A549 (cell line): Measurements from ENCODE around the gene GSC. TPM values are rescaled to one million over a fixed set of nuclear protein-coding genes. Genes with fewer than 3 reads are reported as not detected.

Source experiments
- ATAC-seq, 2 experiments: fragments of 200-7000 bp in 1 of 2; fragments of >200 bp in 1 of 2; cut with Nextera tagmentation in 1 of 2; cut with Tn5 transposase in 1 of 2; 3 replicates each; pipeline versions ENCODE4 v1.8.0 to v1.9.1; 2018 to 2020; ENCODE audit warnings: mild to moderate bottlenecking in 1 of 2, moderate library complexity in 1 of 2
- CTCF ChIA-PET: fragments of 300-600 bp; sonication (Branson Sonifier 250); formaldehyde crosslinking; extraction: SDS; loops from one replicate; lab custom pipeline; 2021; ENCODE audit warnings: antibody characterized with exemption, inconsistent platforms; lab: Yijun Ruan, JAX
- POLR2A ChIA-PET: fragments of 350-600 bp; formaldehyde crosslinking; extraction: SDS; loops from one replicate; lab custom pipeline; 2021; ENCODE audit warnings: antibody characterized with exemption, inconsistent platforms; lab: Yijun Ruan, JAX
- DNase-seq, 2 experiments: peaks; one replicate each; pipeline versions ENCODE4 v3.0.0 to v3.0.0-alpha.2; 2011 to 2016; ENCODE audit warnings: low read depth in 1 of 2, low spot score in 1 of 2
- FAIRE-seq: peaks from 2 replicates; lab custom pipeline; 2011; peaks lifted over from hg19 to GRCh38; lab: Jason Lieb, UNC
- H3K27ac ChIP-seq, 2 experiments: fragments of >200 bp; sonication (Bioruptor Twin); formaldehyde crosslinking; 3 replicates each; pipeline ENCODE4 v1.5.1; 2016 to 2017
- H3K4me1 ChIP-seq: fragments of >200 bp; sonication (Bioruptor Twin); formaldehyde crosslinking; 3 replicates; pipeline ENCODE4 v1.6.1; 2016
- H3K4me2 ChIP-seq: fragments of >200 bp; sonication (Bioruptor Twin); formaldehyde crosslinking; 3 replicates; pipeline ENCODE4 v1.6.1; 2016
- H3K4me3 ChIP-seq: fragments of >200 bp; sonication (Bioruptor Twin); formaldehyde crosslinking; 3 replicates; pipeline ENCODE4 v1.5.1; 2016
- H3K9me3 ChIP-seq: fragments of >200 bp; sonication (Bioruptor Twin); formaldehyde crosslinking; 3 replicates; pipeline ENCODE4 v1.6.1; 2016
- CBX2 ChIP-seq: fragments of 200-600 bp; sonication (generic); IDR thresholded peaks from 2 replicates; pipeline ENCODE4 v1.6.1; 2016; ENCODE audit warnings: low read depth, mild to moderate bottlenecking, borderline replicate concordance
- CEBPB ChIP-seq, 2 experiments: fragments of >200 bp in 1 of 2; sonication (Bioruptor Twin) in 1 of 2; formaldehyde crosslinking in 1 of 2; IDR thresholded peaks; 2 replicates each; pipeline ENCODE4 v1.6.1; 2012 to 2016
- E2F6 ChIP-seq: IDR thresholded peaks from 2 replicates; pipeline ENCODE4 v1.6.1; 2012; ENCODE audit warnings: low read depth, borderline replicate concordance
- ESRRA ChIP-seq: fragments of 150-350 bp; IDR thresholded peaks from 2 replicates; pipeline ENCODE4 v1.6.1; 2014; ENCODE audit warnings: mild to moderate bottlenecking, low read length, borderline replicate concordance
- FOXS1 ChIP-seq: fragments of 250-450 bp; sonication (Bioruptor Pico); IDR thresholded peaks from 2 replicates; pipeline ENCODE4 v1.5.0; 2020; ENCODE audit warnings: mild to moderate bottlenecking, moderate library complexity
- GATA3 ChIP-seq: IDR thresholded peaks from 2 replicates; pipeline ENCODE4 v1.6.1; 2012; ENCODE audit warnings: borderline replicate concordance
- HDAC2 ChIP-seq: fragments of 200-600 bp; sonication (generic); IDR thresholded peaks from 2 replicates; pipeline ENCODE4 v1.6.1; 2016
- HEYL ChIP-seq: fragments of 250-450 bp; sonication (Bioruptor Pico); IDR thresholded peaks from 2 replicates; pipeline ENCODE4 v1.8.0; 2021; ENCODE audit warnings: mild to moderate bottlenecking, moderate library complexity
- HMGXB4 ChIP-seq: fragments of 250-450 bp; sonication (Bioruptor Pico); IDR thresholded peaks from 2 replicates; pipeline ENCODE4 v1.5.0; 2021; ENCODE audit warnings: mild to moderate bottlenecking, moderate library complexity, borderline replicate concordance
- HOXA7 ChIP-seq: fragments of 250-450 bp; sonication (Bioruptor Pico); IDR thresholded peaks from 2 replicates; pipeline ENCODE4 v1.5.0; 2020; ENCODE audit warnings: mild to moderate bottlenecking, moderate library complexity
- HOXB13 ChIP-seq: fragments of 250-450 bp; sonication (Bioruptor Pico); IDR thresholded peaks from 2 replicates; pipeline ENCODE4 v1.5.0; 2020; ENCODE audit warnings: low read depth, mild to moderate bottlenecking, moderate library complexity
- HOXB5 ChIP-seq: fragments of 250-450 bp; sonication (Bioruptor Pico); IDR thresholded peaks from 2 replicates; pipeline ENCODE4 v1.5.0; 2020; ENCODE audit warnings: mild to moderate bottlenecking, moderate library complexity
- JUNB ChIP-seq: fragments of >200 bp; sonication (Bioruptor Twin); formaldehyde crosslinking; IDR thresholded peaks from 2 replicates; pipeline ENCODE4 v1.6.1; 2016
- MAZ ChIP-seq: fragments of 150-350 bp; IDR thresholded peaks from 2 replicates; pipeline ENCODE4 v1.6.1; 2014; ENCODE audit warnings: antibody characterized with exemption, low read depth, low read length, borderline replicate concordance
- POLR2AphosphoS2 ChIP-seq: conservative IDR thresholded peaks from 2 replicates; pipeline ENCODE4 v1.6.1; 2012; ENCODE audit warnings: low read length, improper control_type of control experiment, inconsistent platforms
- RAD21 ChIP-seq, 2 experiments: fragments of >200 bp in 1 of 2; sonication (Bioruptor Twin) in 1 of 2; formaldehyde crosslinking in 1 of 2; IDR thresholded peaks in 1 of 2; conservative IDR thresholded peaks in 1 of 2; 2 replicates in 1 of 2; 3 replicates in 1 of 2; pipeline ENCODE4 v1.6.1; 2012 to 2018; ENCODE audit warnings: inconsistent platforms in 1 of 2
- RARB ChIP-seq: fragments of 250-450 bp; sonication (Bioruptor Pico); IDR thresholded peaks from 2 replicates; pipeline ENCODE4 v1.8.0; 2021; ENCODE audit warnings: mild to moderate bottlenecking, moderate library complexity
- RCOR1 ChIP-seq: fragments of 150-350 bp; IDR thresholded peaks from 2 replicates; pipeline ENCODE4 v1.6.1; 2014; ENCODE audit warnings: antibody characterized with exemption, low read length, low read depth
- REST ChIP-seq: fragments of 200-600 bp; sonication (generic); IDR thresholded peaks from 2 replicates; pipeline ENCODE4 v1.6.1; 2016; ENCODE audit warnings: antibody characterized with exemption, mild to moderate bottlenecking, moderate library complexity
- RNF2 ChIP-seq: fragments of 200-600 bp; sonication (generic); IDR thresholded peaks from 2 replicates; pipeline ENCODE4 v1.6.1; 2016; ENCODE audit warnings: low read depth, mild to moderate bottlenecking, antibody characterized with exemption, moderate library complexity, borderline replicate concordance
- SMC3 ChIP-seq: fragments of >200 bp; sonication (Bioruptor Twin); formaldehyde crosslinking; IDR thresholded peaks from 3 replicates; pipeline ENCODE4 v1.6.1; 2018; ENCODE audit warnings: inconsistent platforms
- TP53 ChIP-seq: fragments of 250-450 bp; sonication (Bioruptor Pico); IDR thresholded peaks from 2 replicates; pipeline ENCODE4 v1.5.0; 2021; ENCODE audit warnings: mild to moderate bottlenecking, moderate library complexity
- ZC3H11A ChIP-seq: fragments of 450-650 bp; IDR thresholded peaks from 2 replicates; pipeline ENCODE4 v1.6.1; 2014; ENCODE audit warnings: antibody characterized with exemption, mild to moderate bottlenecking
- ZNF302 ChIP-seq: fragments of 250-450 bp; sonication (Bioruptor Pico); IDR thresholded peaks from 2 replicates; pipeline ENCODE4 v1.9.0; 2021; ENCODE audit warnings: inconsistent platforms, mild to moderate bottlenecking, moderate library complexity
- WGBS: methylation state at CpG from one replicate; pipeline ENCODE4 v1.1.6; 2017; ENCODE audit errors: missing lambda C conversion rate; 5-methylcytosine and 5-hydroxymethylcytosine counted together
- polyA plus RNA-seq, 4 experiments: library from polyadenylated mRNA; depleted of rRNA in 3 of 4; stranded (reverse); fragments of >200 nt; fragmentation: RNase III in 1 of 4; extraction: RNeasy Plus Mini Kit Qiagen cat#74134 plus additional on column Dnase treatment in 1 of 4; gene quantifications; 2 replicates in 3 of 4; 3 replicates in 1 of 4; pipeline ENCODE4 v1.2.3, GENCODE V29; 2011 to 2017

Gene GSC
- polyA plus RNA-seq, 2 of the 4 experiments (the other 2 are of a cell fraction), result 0.17 TPM

- FAIRE-seq (no peak), DNase-seq (peak in 1 of 2 experiments; percentile 18), ATAC-seq (peak; percentile 34 to 43; a peak in 2 of 6 replicates)
- Histone ChIP-seq H3K4me1 (no peaks in the 10 kb centered on the region), H3K9me3 (no peaks in the 10 kb centered on the region), H3K4me3 (no peak overlapping the region), H3K4me2 (no peak overlapping the region), H3K27ac (no peak overlapping the region)
- 31% methylated on average over 6 of the region's 6 CpGs for WGBS
- TF ChIP-seq ZNF302 (CRISPR knock-in tag) (no peak), TP53 (CRISPR knock-in tag) (no peak), RAD21 (conservative IDR thresholded peaks at IDR 0.05 in 1 of 2, IDR thresholded peaks at IDR 0.05 in 1 of 2) (no peak), SMC3 (no peak), JUNB (no peak), RNF2 (no peak), ZC3H11A (no peak), MAZ (no peak)
- ChIA-PET CTCF (interaction anchor here (1.0 kb wide), 1 partner anchor 14 kb away, joined by 6 read pairs; no protein-coding TSS in a partner anchor), POLR2A (no interaction called here)
These were observed 46.2 kb upstream of the GSC start for GRCh38 chr14:94816113-94816512.

- FAIRE-seq (no peak), ATAC-seq (no peak), DNase-seq (no peak)
- ChIA-PET POLR2A (no interaction called here), CTCF (no interaction called here)
- Histone ChIP-seq H3K4me2 (no peak overlapping the region), H3K4me1 (no peaks in the 10 kb centered on the region), H3K27ac (no peak overlapping the region), H3K9me3 (0 out of 3 replicates have a peak, but pooled peaks cover 5% of the 10 kb centered on the region), H3K4me3 (no peak overlapping the region)
- WGBS, result 16% methylated on average over 5 of the region's 5 CpGs
- TF ChIP-seq CEBPB (IDR thresholded peaks at IDR 0.05) (no peak), RCOR1 (no peak), HOXB5 (CRISPR knock-in tag) (no peak), HOXA7 (no peak), HOXB13 (CRISPR knock-in tag) (no peak), CBX2 (no peak), ZNF302 (CRISPR knock-in tag) (no peak), GATA3 (no peak), ZC3H11A (no peak), JUNB (no peak), HDAC2 (no peak), POLR2AphosphoS2 (no peak), E2F6 (no peak), REST (no peak), HEYL (CRISPR knock-in tag) (no peak), RARB (CRISPR knock-in tag) (no peak), HMGXB4 (CRISPR knock-in tag) (no peak), FOXS1 (CRISPR knock-in tag) (no peak), ESRRA (no peak)
These were observed 35.9 kb upstream of the GSC start for GRCh38 chr14:94805680-94806288.
